Measurements from ENCODE around the gene DFFA.
"Not testable (repeated sequence)": the region's sequence is repeated elsewhere in the genome, so short reads cannot be mapped to it uniquely, and the experiment has no call there.

DFFA gene

DNA sequence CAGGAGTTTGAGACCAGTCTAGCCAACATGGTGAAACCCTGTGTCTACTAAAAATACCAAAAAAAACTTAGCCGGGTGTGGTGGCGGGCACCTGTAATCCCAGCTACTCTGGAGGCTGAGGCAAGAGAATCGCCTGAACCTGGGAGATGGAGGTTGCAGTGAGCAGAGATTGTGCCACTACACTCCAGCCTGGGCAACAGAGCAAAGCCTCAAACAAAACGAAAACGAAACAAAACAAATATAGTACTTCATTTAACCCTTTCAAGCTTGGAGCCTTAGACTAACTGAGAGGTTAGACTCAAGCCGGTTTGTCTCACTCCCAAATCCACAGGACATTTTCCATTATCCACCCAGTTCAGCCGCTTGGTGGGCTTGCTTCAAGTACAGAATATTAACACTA, 14.9 kb downstream of the DFFA start:
- not testable (repeated sequence) for DNase-seq

DNA sequence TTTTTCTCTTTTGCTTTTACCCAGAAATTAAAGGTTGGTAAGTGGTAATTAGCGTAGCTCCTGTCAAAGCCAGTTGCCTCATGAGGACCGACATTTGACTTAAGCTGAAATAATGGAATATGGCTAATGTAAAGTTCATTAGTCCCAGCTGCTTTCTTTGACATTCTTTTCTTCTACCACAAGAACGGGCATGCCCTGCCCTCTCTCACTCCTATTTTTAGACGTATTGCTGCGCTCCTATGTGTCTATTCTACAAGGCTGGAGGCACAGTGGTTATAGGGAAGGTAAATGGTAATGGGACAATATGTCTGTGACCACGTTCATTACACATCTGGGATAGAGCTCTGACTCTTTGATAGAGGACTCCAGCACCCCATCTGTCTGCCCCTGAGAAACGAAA, 15.7 kb downstream of the DFFA start:
- no peak for DNase-seq

DNA sequence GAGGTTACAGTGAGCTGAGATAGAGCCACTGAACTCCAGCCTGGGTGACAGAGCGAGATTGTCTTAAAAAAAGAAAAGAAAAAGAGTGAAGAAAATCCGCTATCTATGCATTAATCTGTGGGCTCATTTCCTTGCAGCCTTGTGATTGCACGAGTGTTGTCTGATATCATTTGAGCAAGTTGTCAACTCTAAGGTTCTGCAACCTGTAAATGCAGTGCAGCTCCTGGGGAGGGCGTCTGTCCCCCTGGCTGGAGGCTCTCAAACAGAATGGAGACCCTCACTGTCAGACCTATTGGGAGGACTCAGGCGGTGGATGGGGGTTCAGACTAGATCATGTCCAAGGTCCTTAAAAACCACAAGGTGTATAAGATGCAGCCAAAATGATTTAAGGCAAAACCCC, 16.3 kb downstream of the DFFA start:
- no peak for DNase-seq

DNA sequence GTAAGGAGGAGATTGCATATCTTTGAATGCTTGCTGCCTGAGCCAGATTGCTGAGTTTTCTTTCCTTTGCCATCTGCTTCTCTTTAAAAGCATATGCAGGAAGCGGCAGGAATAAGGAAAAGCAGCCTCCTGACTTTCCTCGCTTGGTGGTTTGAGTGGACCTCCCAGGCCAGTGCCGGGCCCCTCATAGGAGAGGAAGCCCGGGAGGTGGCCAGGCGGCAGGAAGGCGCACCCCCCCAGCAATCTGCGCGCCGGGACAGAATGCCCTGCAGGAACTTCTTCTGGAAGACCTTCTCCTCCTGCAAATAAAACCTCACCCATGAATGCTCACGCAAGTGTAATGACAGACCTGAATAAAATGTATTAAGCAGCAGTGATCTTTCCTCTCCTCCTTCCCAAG, 21.0 kb downstream of the DFFA start:
- DNase-seq, result no peak

DNA sequence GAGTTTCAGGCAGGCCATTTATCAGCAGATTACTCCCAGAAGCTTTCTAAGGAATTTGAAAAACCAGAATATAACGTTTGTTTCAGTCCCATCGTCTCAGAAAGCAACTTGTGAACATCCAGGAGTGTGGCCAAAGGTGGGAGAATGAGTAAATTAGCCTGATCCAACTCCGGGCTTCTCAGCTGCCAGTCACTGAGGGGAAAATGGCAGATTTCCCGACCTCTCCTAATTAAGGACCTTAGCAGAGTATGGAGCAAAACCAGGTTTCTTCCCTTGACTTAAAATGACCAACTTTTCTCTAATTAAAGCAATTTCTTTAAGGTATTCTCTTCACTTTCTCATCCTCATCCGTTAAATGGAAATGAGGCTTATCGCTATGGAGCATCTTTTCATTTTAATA, 21.5 kb downstream of the DFFA start:
- no peak for DNase-seq

DNA sequence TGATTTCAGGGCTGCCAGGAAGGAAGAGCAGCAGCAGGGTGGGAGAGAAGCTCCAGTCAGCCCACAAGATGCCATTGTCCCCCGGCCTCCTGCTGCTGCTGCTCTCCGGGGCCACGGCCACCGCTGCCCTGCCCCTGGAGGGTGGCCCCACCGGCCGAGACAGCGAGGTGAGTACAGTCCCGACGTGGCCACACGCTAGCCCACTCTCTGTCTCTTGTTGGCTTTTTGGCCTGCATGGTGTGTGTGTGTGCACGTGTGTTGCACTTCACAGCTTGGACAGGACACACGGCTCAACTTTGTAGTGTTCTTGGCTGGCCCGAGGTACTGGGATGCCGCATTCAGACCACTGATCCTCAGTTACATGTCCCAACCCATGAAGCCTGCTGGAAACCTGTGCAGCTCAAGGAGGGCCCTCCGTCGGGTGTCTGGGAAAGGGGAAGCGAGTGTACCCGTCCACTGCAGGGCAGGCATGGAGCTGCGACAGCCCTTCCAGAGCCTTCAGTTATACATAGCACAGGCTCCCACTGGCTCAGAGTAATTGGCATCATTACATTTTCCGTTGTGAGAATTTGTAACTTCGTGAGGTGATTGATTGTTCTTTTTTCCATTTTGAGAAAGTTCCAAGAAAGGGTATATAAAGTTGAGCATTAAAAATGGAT, 22.0 kb downstream of the DFFA start:
- no peak for DNase-seq

DNA sequence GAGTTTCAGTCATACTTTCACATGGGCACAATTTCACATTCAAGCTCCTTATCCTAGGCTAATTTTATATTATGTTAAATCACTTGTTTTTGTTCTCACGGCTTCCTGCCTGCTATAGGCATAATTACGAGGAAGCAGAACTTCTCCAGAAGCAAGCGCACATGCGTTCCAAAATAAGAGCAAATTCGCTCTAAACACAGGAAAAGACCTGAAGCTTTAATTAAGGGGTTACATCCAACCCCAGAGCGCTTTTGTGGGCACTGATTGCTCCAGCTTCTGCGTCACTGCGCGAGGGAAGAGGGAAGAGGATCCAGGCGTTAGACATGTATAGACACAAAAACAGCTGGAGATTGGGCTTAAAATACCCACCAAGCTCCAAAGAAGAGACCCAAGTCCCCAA, 22.6 kb downstream of the DFFA start, which contains the start of gene CORT:
Gene CORT, plus strand, starts transcription at position 281 of the 400 bp plus-strand sequence. CDS start 193 bp downstream, outside the sequence.
- no peak for DNase-seq

DNA sequence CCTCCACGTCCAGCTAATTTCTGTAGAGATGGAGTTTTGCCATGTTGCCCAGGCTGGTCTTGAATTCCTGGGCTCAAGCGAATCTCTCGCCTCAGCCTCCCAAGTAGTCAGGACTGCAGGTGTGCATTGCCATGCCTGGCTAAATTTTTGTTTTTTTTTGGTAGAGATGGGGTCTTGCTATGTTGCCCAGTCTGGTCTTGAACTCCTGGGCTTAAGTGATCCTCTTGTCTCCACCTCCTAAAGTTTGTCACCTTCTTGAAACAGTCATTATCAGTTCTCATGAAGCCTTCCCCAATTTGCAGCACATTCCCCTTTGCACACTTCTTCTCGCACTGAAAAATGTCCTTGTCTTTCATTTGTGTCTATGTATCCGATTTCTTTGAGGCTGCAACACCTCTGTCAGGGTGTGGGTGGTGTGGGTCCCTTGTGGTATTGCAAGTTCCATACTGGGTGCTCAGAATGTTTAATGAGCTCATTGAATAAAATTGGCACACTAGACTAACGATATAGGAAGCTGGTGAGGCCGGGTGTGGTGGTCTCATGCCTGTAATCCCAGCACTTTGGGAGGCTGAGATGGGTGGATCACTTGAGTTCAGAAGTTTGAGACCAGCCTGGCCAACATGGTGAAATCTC, 25.4 kb downstream of the DFFA start:
- no peak for DNase-seq

DNA sequence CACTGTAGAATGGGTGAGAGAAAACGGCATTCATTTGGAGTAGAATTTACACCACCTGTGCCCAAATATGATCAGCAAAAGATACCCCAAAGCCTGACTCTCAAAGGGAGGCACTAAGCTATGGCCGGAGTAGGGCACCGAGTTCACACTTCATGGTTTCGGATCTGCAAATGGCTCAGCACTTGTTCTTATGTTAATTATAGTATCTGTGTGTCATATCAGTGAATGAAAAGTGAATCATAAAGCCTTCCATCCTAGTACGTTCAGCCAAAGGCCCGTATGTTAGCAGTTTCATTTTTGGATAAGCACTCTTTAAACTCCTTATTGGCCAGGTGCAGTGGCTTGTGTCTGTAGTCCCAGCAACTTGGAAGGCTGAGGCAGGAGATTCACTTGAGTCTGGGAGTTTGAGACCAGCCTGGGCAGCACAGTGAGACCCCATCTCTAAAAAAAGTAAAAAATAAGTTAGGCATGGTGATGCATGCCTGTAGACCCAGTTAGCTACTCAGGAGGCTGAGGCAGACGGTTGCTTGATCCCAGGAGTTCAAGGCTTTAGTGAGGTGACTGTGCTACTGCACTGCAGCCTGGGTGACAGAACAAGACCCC, 27.4 kb downstream of the DFFA start:
- DNase-seq, result no peak

DNA sequence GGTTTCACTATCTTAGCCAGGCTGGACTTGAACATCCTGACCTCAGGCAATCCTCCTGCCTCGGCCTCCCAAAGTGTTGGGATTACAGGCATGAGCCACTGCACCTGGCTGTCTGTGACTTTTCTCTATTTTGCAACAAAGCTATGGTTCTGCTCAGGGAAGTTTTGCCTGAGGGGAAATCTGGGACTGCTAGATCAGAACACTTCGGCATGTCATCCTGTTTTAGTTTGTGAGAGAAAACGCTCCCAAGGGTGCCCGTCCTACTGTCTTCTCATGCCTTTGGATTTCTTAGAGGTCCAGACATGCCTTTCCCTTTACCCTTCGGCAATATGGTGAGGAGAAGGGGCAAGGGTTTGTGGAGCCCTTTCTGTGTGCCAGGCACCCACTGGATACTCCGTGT, 28.1 kb downstream of the DFFA start:
- no peak for DNase-seq

DNA sequence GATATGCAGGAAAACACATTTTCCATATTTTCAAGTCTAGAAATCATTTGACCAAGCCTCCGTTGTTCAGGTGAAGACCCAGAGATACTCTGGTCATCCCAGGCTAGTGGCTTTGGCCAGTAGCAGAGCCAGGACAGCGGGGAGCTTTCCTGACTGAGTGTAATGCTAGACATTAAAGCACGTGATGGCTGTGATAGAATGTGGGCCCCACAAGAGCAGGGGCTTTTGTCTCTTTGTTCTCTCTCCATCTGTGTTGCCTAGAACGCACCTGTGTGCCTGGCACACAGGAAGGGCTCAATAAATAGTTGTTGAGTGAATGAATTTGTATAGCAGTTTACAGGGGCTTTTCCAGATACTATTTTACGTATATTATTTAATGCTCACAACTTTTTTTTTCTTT, 31.5 kb downstream of the DFFA start:
- no peak for DNase-seq

DNA sequence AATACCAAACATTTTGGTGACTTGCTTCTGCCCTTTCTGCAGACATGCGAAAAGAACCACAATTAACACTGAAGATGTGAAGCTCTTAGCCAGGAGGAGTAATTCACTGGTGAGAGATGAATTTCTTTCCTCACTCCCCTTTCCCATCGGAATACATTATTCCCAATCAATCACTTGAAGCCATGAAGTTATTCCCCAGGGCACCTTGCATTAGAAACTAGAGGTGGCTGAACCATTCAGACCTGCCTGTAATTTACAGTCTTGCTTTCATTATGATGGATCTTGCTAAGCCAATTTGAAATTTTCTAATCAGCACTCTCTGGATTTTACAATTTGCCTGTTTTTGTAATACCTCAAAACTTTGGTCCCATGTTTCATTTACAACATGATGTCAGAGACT, 32.0 kb downstream of the DFFA start:
- DNase-seq, result no peak

DNA sequence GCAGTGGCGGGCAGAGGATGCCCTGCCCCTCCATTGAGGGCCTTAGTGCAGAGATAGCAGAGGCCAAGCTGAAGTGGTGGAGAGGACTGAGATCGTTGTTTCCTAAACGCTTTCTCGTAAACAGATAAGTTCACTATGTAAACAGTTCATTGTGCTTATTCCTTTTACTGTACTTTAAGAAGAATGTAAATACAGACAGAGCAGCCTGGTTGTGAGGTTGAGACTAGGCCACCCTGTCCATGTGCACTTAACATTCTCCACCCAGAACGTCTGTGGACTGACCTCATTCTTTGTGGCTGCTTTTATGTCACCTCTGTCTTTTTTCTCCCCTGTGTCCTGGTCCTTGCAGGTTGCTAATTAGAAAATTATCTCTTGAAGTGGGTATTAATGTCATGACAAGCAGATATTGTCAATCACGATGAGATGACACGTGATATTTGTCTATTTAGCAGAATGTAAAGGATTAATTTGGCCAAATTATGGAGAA, 33.6 kb downstream of the DFFA start:
- DNase-seq, result no peak

DNA sequence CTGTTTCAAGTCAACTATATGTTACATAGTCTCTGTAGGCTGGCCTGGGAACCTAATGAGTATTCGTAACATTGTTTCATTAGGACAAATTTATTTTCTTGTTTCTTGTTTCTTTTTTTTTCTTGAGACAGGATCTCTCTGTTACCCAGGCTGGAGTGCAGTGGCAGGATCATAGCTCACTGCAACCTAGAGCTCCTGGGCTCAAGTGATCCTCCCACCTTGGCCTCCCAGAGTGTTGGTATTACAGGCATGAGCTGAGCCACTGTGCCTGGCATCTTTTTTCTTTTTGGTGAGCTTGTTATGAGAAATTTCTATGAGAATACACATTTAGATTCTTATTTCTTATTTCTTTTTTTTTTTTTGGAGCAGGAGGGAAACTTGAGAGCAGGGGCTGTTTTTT, 35.3 kb downstream of the DFFA start:
- no peak for DNase-seq

DNA sequence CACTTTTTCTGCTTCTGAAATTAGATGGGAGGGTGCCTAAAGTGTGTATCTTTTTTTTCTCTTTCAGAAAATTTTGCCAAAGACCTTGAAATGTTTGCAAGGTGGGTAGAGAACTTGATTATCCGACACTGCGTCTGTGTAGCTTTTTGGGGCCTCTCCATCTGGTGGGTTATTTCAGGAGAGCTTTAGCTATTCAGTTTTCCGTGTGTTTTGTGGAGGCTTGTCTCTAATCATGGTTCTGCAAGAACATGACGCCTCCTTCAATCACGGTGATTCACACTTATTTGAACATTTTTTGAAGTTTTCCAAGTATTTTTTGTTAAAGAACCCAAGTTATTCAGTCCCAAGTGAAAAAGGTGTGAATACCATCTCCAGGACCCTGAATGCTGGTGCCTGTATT, 37.7 kb downstream of the DFFA start:
- DNase-seq, result no peak

DNA sequence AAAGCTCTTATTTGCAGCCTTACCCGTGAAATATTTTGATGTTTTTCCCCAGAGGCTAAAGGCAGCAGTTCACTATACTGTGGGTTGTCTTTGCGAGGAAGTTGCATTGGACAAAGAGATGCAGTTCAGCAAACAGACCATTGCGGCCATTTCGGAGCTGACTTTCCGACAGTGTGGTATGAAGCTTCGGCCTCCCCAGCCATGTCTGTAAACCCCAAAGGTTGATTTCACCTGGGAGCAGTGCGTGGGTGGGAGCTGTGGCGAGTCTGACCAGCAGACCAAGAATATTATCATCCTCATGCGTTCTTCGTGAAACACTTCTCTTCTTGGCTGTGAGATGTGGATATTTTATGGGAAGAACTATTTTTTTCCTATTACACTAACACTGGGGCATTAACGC, 38.5 kb downstream of the DFFA start:
- no peak for DNase-seq

DNA sequence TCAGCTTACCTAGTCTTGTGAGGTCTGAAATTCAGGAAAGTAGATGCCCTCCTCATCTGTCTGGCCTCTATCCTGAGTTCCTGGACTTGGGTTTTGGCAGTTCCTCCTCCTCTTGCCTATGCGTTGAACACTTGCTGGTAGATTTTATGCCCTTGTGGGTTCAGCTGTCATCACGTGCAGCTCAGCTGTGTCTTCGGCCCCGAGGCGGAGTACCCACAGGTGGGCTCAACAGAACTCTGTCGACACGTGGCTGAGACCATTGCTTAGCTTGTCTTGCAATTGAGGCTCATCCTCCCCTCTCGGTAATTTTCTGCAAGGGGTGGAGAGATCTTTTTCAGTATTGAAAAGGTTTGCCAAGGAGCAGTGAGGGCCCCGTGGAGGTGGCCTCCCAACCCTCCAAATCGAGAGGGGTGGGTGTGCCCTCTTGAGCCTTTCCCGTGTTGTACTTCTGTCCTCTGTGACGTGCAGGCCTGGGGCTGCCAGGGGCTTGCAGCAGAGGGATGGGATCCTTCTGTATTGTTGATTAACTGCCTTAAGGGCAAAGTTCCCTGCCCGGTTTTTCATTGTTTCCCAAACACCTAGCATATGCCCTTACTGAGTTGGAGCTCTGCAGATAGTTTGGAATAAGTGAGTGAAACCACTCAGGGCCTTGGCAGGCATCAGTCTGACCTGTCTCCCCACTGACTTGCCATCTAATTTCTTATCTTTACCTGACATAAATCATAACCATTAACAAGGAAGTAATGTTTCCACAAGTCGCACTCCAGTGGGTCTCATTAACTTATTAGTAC, 39.2 kb downstream of the DFFA start:
- no peak for DNase-seq

DNA sequence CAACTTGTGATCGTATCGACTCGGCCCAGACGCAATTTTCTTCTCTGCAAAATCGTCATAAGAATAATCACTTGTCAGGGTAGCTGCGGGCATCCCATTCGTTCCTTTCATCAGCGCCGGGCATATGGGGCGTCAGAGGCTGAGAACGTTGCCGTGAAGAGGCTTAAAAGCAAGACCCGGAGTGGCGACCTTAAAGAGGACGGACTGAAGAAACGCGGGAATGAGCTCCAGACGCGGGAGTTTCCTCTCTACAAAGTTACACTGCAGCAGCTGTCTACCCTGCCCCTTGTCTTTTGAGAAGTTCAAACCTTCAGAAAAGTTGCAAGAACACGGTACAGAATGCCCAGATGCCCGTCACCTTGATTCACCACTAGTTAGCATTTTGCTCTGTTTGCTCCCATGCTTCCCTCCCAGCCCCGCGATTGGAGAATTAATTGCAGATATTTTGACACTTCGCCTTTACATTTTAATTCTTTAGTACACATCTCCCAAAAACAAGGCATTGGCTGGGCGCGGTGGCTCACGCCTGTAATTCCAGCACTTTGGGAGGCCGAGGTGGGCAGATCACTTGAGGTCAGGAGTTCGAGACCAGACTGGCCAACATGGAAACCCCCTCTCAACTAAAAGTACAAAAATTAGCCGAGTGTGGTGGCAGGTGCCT, 41.1 kb downstream of the DFFA start:
- DNase-seq, result no peak

DNA sequence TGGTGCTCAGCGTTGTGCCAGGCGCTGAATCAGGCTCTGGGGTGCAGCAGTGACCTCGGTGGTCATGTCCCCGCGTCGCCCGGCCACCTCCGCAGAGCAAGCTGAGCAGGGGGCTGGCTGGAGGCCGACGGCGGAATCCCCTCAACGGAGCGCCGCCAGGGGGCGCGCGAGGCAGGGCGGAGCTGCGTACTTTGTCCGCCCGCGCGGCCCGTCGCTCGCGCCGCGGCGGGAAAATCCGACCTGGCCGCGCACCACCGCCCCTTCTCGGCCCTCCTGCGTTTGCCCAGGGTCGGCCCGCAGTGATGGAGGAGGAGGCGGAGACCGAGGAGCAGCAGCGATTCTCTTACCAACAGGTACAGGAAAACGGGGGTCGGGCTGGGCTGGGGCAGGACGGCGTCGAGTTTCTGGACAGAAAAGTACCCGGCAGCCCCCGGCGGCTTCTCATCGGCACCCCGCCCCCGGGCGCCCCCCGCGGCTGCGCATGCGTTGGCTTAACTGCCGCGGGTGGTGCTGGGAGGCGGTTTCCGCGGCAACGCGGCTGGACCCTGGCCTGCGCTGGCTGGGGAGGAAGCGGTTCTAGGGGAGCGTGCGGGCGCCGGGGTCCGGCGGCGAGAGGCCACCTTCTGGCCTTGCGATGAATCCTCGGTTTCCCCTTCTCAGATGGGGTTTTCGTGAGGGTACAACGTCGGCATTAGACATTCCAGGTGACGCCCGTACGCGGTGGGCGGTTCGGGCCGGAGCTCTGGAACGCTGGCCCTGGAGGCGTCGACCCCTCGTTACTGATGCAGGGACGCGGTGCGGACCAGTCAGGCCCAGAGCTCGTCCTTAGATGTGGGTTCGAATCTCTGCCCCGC, 41.9 kb downstream of the DFFA start, which contains the start of gene CENPS:
Gene CENPS, plus strand, starts transcription at position 218 of the 854 bp plus-strand sequence. Its CDS starts 85 bp downstream, at position 303.
- peak; percentile 82 for DNase-seq

DNA sequence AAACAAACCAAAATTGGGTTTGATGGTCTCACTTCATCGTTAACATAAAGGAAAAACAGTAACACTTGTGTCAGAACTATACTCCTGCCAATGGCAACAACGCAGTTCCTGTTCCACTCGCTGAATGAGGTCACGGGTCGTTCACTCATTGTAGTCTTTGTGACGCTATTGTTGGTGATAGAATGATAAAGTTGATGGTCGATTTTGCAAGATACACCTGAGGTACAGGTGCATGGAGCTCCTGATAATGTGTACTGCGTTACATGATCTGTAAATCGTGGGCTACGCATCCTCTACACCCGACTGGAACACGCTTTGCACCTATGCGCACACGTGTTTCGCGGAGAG, 42.5 kb downstream of the DFFA start:
- DNase-seq, result peak; percentile 8

DNA sequence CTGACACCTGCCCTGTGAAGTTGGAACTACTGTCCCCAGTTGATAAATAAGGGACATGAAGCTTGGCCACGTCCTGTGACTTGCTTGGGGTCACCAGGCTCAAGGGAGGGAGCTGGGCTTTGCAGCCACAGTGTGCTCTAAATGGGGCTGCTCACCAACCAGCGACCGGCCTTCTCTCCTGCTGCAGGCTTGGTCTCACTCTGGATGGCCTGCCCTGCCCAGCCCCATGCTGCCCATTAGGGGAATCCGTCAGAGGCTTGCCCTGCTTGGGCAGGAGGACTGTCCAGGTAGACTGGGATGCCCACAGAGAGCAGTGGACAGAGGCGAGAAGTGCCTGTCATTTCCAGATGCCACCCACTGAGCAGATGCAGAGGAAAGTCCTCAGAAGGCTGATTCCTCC, 43.3 kb downstream of the DFFA start:
- DNase-seq, result no peak

DNA sequence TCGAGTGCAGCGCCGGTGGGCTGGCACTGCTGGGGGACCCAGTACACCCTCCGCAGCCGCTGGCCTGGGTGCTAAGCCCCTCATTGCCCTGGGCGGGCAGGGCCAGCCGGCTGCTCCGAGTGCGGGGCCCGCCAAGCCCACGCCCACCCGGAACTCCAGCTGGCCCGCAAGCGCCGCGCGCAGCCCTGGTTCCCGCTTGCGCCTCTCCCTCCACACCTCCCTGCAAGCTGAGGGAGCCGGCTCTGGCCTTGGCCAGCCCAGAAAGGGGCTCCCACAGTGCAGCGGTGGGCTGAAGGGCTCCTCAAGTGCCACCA, 45.8 kb downstream of the DFFA start:
- not testable (repeated sequence) for DNase-seq

Data from HCEC 1CT (cell line).